Stimulated activated CD8-positive, alpha-beta memory T cell treated with anti-CD3 and anti-CD28 coated beads, Interleukin-12 subunit alpha, Interleukin-12 subunit beta, amount 100 ng/mL, for 24 hours (primary cell): Measurements from ENCODE around the gene CRTC3.

ENCODE experiments used
- DNase-seq: peaks from one replicate; pipeline ENCODE4 v3.0.0-alpha.2; 2020; ENCODE audit errors: extremely low read depth

CRTC3 gene

GRCh38 chr15:90593499-90594158 is 63.9 kb downstream of the CRTC3 start:
- DNase-seq, result no peak

GRCh38 chr15:90594301-90594738 is 64.6 kb downstream of the CRTC3 start:
- DNase-seq, result peak; percentile 54

GRCh38 chr15:90595763-90596155 is 66.0 kb downstream of the CRTC3 start:
- no peak for DNase-seq

- no peak for DNase-seq
Observed at GRCh38 chr15:90596943-90597342, 67.2 kb downstream of the CRTC3 start.

- no peak for DNase-seq
Observed at GRCh38 chr15:90597577-90597976, 67.9 kb downstream of the CRTC3 start.

- no peak for DNase-seq
Observed at GRCh38 chr15:90598031-90598577, 68.4 kb downstream of the CRTC3 start.

- no peak for DNase-seq
Observed at GRCh38 chr15:90598679-90599078, 69.0 kb downstream of the CRTC3 start.

- no peak for DNase-seq
Observed at GRCh38 chr15:90599116-90599515, 69.4 kb downstream of the CRTC3 start.

GRCh38 chr15:90599644-90600043 is 69.9 kb downstream of the CRTC3 start:
- no peak for DNase-seq

- DNase-seq, result no peak
Observed at GRCh38 chr15:90600954-90601353, 71.2 kb downstream of the CRTC3 start.

- no peak for DNase-seq
Observed at GRCh38 chr15:90603893-90604292, 74.2 kb downstream of the CRTC3 start.

GRCh38 chr15:90606641-90607040 is 76.9 kb downstream of the CRTC3 start:
- no peak for DNase-seq

- no peak for DNase-seq
Observed at GRCh38 chr15:90607361-90607760, 77.6 kb downstream of the CRTC3 start.

- no peak for DNase-seq
Observed at GRCh38 chr15:90609242-90610180, 79.8 kb downstream of the CRTC3 start.

GRCh38 chr15:90610190-90610589 is 80.5 kb downstream of the CRTC3 start:
- DNase-seq, result no peak

GRCh38 chr15:90611157-90611556 is 81.4 kb downstream of the CRTC3 start:
- no peak for DNase-seq

GRCh38 chr15:90617171-90617570 is 87.4 kb downstream of the CRTC3 start:
- DNase-seq, result no peak

GRCh38 chr15:90617668-90618097 is 88.0 kb downstream of the CRTC3 start:
- DNase-seq, result no peak

GRCh38 chr15:90618330-90619125 is 88.8 kb downstream of the CRTC3 start:
- DNase-seq, result no peak

- DNase-seq, result no peak
Observed at GRCh38 chr15:90619468-90619867, 89.7 kb downstream of the CRTC3 start.

GRCh38 chr15:90619939-90620338 is 90.2 kb downstream of the CRTC3 start:
- no peak for DNase-seq
